HFFc6 (cell line): ENCODE measurements around the gene IL25. TPM values are rescaled to one million over a fixed set of nuclear protein-coding genes. Genes with fewer than 3 reads are reported as not detected.

Experiments
- DNase-seq: peaks from one replicate; pipeline ENCODE4 v3.0.0-alpha.2; 2018
- H3K27ac Mint-ChIP-seq: 2 replicates; pipeline ENCODE4 v1.8.0; 2020; ENCODE audit warnings: mild to moderate bottlenecking, mixed read lengths
- H3K27me3 Mint-ChIP-seq: 2 replicates; pipeline ENCODE4 v1.8.0; 2021; ENCODE audit warnings: mild to moderate bottlenecking, moderate library complexity, mixed read lengths; ENCODE audit not compliant: insufficient read depth
- H3K36me3 Mint-ChIP-seq: 2 replicates; pipeline ENCODE4 v1.8.0; 2021; ENCODE audit warnings: low read depth, mixed read lengths
- H3K4me1 Mint-ChIP-seq: 2 replicates; pipeline ENCODE4 v1.8.0; 2020; ENCODE audit warnings: low read depth, mixed read lengths
- H3K4me3 Mint-ChIP-seq: 2 replicates; pipeline ENCODE4 v1.8.0; 2020; ENCODE audit warnings: mild to moderate bottlenecking, moderate library complexity, mixed read lengths
- H3K9me3 Mint-ChIP-seq: 2 replicates; pipeline ENCODE4 v1.8.0; 2020; ENCODE audit warnings: mild to moderate bottlenecking, mixed read lengths
- CTCF ChIP-seq: fragments of 200-600 bp; sonication (generic); IDR thresholded peaks from 2 replicates; pipeline ENCODE4 v1.5.0; 2021; ENCODE audit warnings: antibody characterized with exemption, mild to moderate bottlenecking
- total RNA-seq, 6 experiments: library from RNA; stranded (reverse); fragmentation: NEBNext Ultra II Directional; extraction: Animal tissue kit (Norgen Biotek cat#: 25700); gene quantifications; 2 replicates in 1 of 6; 3 replicates in 5 of 6; pipeline ENCODE4 v1.2.3, GENCODE V29; 2021

The IL25 gene
- total RNA-seq, 6 experiments from 2014 or later = not detected

- Mint-ChIP-seq H3K27ac (no peak overlapping the region), H3K27me3 (peaks cover 9% of the 10 kb centered on the region), H3K9me3 (no peaks in the 10 kb centered on the region), H3K4me3 (no peak overlapping the region), H3K36me3 (peaks cover 8% of the 10 kb centered on the region; the same call in 1 of the 2 replicates), H3K4me1 (no peaks in the 10 kb centered on the region)
- no peak for DNase-seq
- TF ChIP-seq CTCF = no peak
Measured at GRCh38 chr14:23346693-23347405, 25.8 kb upstream of the IL25 start.

GRCh38 chr14:23347406-23348296 lies 25.0 kb upstream of the IL25 start:
- Mint-ChIP-seq H3K36me3 (peaks cover 8% of the 10 kb centered on the region; the same call in 1 of the 2 replicates), H3K4me1 (no peaks in the 10 kb centered on the region), H3K4me3 (no peak overlapping the region), H3K9me3 (no peaks in the 10 kb centered on the region), H3K27me3 (peaks cover 7% of the 10 kb centered on the region), H3K27ac (no peak overlapping the region)
- TF ChIP-seq CTCF = no peak
- no peak for DNase-seq

GRCh38 chr14:23348297-23348655 lies 24.3 kb upstream of the IL25 start:
- Mint-ChIP-seq H3K9me3 (no peaks in the 10 kb centered on the region), H3K4me3 (no peak overlapping the region), H3K4me1 (peaks cover 6% of the 10 kb centered on the region; the same call in 1 of the 2 replicates), H3K36me3 (peaks cover 8% of the 10 kb centered on the region; the same call in 1 of the 2 replicates), H3K27ac (no peak overlapping the region), H3K27me3 (peaks cover 7% of the 10 kb centered on the region)
- no peak for DNase-seq
- TF ChIP-seq CTCF = no peak

DNA sequence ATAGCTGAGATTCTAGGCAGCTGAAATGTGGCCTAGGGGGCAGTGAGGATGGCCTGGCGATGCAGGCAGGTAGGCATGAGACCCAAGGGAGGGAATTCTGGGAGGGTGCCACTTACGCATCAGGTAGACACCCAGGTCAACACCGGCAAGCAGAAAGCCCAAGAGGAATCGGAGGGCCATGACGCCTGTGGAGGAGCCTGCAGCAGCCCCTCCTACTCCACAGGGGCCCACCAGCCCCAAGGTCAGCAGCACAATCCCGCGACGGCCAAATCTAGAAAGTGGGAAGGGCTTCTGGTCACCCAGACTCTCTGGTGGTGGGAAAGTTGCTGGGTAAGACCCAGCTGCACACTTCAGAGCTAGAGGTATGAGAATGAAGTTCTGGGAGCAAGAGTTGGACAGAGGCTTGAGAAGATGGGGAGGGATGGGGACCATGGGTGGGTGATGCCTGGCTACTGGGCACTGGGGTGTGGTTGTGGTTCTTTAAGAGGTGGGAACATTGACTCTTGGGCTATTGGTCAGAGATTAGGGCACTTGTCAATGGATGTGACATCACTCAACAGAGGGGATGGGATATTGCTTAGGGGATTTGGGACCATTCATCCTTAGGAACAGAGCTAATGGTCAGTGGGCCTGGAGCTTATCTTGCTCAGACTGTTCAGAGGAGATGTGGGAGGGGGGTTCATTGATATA lies 23.3 kb upstream of the IL25 start:
- Mint-ChIP-seq H3K4me3 (no peak overlapping the region), H3K36me3 (peaks cover 8% of the 10 kb centered on the region; the same call in 1 of the 2 replicates), H3K27ac (no peak overlapping the region), H3K27me3 (peaks cover 9% of the 10 kb centered on the region), H3K9me3 (no peaks in the 10 kb centered on the region), H3K4me1 (peaks cover 10% of the 10 kb centered on the region; the same call in 1 of the 2 replicates)
- TF ChIP-seq CTCF = no peak
- DNase-seq = no peak

DNA sequence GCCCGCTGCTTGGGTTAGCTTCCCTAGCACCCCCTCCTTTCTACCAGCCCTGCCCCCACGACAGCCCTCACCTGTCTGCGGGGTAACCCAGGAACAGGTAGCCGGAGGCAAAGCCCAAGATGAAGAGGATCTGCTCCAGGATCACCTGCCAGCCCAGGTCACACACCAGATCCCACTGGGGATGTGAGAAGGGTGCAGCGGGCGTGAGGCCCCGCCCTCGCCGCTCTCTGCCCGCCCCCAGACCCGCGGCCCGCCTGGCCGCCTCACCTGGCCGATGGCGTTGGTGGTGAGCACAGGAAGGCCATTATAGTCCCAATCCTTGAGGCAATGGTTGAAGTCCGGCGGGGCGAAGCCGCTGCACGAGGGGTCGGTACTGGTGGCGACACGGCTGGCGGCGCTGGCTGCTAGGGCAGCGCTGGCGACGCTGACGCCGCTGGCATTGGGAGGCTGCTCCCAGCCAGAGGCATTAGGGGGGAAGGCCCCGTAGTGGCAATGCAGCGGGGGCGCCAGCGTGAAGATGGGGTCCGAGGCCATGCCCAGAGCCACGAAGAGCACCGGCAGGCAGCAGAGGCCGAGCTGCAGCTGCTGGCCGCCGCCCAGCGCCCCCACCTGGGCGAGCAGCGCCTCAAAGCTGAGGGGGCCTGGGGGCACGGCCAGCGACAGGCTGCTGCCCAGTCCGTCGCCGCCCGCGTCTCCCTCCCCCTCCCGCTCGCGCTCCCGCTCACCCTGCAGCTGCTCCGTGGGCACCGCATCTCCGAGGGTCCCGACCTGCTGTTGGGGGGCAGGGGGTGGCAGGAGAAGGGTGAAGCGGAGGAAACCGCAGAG lies 20.7 kb upstream of the IL25 start:
- DNase-seq = no peak
- Mint-ChIP-seq H3K4me1 (peaks cover 10% of the 10 kb centered on the region; the same call in 1 of the 2 replicates), H3K27ac (no peak overlapping the region), H3K36me3 (peaks cover 8% of the 10 kb centered on the region; the same call in 1 of the 2 replicates), H3K9me3 (no peaks in the 10 kb centered on the region), H3K27me3 (peaks cover 11% of the 10 kb centered on the region), H3K4me3 (peak overlapping the region; percentile 79)
- peak; percentile 30 for TF ChIP-seq CTCF
